ENCODE measurements around the gene UBL7.

- no peak for TF ChIP-seq EZH2 (IDR thresholded peaks at IDR 0.05; ENCODE audit: insufficient read depth, poor library complexity, severe bottlenecking)
- TF ChIP-seq EZH2phosphoT487 (IDR thresholded peaks at IDR 0.05; ENCODE audit: insufficient read depth, low read depth), result no peak
Observed at GRCh38 chr15:74451322-74451721, 9.6 kb downstream of the UBL7 start.

All from GM23248 (cell line).